Breast epithelium (tissue), 4 donors: ENCODE measurements around the gene BUB1. TPM values are rescaled to one million over a fixed set of nuclear protein-coding genes. Genes with fewer than 3 reads are reported as not detected.
"Not testable (repeated sequence)": the region's sequence is repeated elsewhere in the genome, so short reads cannot be mapped to it uniquely, and the experiment has no call there.

Experiments
- DNase-seq, 2 donors: peaks; one replicate each; pipeline ENCODE4 v3.0.0-alpha.2; 2019; ENCODE audit warnings: low spot score in 2 of 2
- H3K27ac ChIP-seq, 2 donors: fragments of 200-600 bp; sonication (generic) in 1 of 2; one replicate each; pipeline ENCODE4 v1.5.1; 2016 to 2019; ENCODE audit warnings: mild to moderate bottlenecking in 1 of 2
- H3K27me3 ChIP-seq, 2 donors: fragments of 200-600 bp; sonication (generic) in 1 of 2; one replicate each; pipeline versions ENCODE4 v1.5.1 to v1.6.0; 2017 to 2019; ENCODE audit warnings: control low read depth in 1 of 2, mild to moderate bottlenecking in 1 of 2
- H3K36me3 ChIP-seq: fragments of 200-600 bp; one replicate; pipeline ENCODE4 v1.5.1; 2019
- H3K4me1 ChIP-seq, 2 donors: fragments of 200-600 bp; sonication (generic); one replicate each; pipeline ENCODE4 v1.5.1; 2016 to 2019; ENCODE audit warnings: control low read depth in 1 of 2
- H3K4me3 ChIP-seq, 3 donors: fragments of 200-600 bp; sonication (generic); 1 replicate in 2 of 3; 2 replicates in 1 of 3; pipeline ENCODE4 v1.5.1; 2016 to 2019; ENCODE audit warnings: mild to moderate bottlenecking in 3 of 3, moderate library complexity in 2 of 3
- H3K9me3 ChIP-seq, 2 donors: fragments of 200-600 bp; sonication (generic) in 1 of 2; one replicate each; pipeline ENCODE4 v1.5.1; 2016 to 2019; ENCODE audit warnings: control low read depth in 1 of 2
- CTCF ChIP-seq, 3 donors: fragments of 450-650 bp; IDR thresholded peaks; one replicate each; pipeline ENCODE4 v1.5.1; 2016 to 2017; ENCODE audit warnings: antibody characterized with exemption in 3 of 3, mild to moderate bottlenecking in 3 of 3, moderate library complexity in 3 of 3
- POLR2A ChIP-seq: fragments of 450-650 bp; IDR thresholded peaks from one replicate; pipeline ENCODE4 v1.6.1; 2016; ENCODE audit warnings: antibody characterized with exemption, mild to moderate bottlenecking, moderate library complexity
- POLR2AphosphoS5 ChIP-seq, 3 donors: sonication (generic); formaldehyde crosslinking; IDR thresholded peaks; one replicate each; pipeline ENCODE4 v1.6.1; 2017; ENCODE audit warnings: antibody characterized with exemption in 3 of 3
- intact Hi-C: fragments of 100-400 bp; cut with DNase I; formaldehyde crosslinking; loops from one replicate; pipeline ENCODE4 v1.15.1; 2023; ENCODE audit warnings: low total_unique reads
- total RNA-seq, 3 donors: library from RNA; depleted of rRNA; stranded (reverse); fragments of >200 nt; gene quantifications; one replicate each; pipeline ENCODE4 v1.1.0, GENCODE V29; 2016

BUB1 gene
- total RNA-seq, 3 donors from 2014 or later = 0.66 to 2.5 (median 2.2) TPM

- H3K4me1 ChIP-seq = no peaks in the 10 kb centered on the region
- H3K36me3 ChIP-seq = no peaks in the 10 kb centered on the region
- TF ChIP-seq POLR2AphosphoS5 (IDR thresholded peaks at IDR 0.05) (no peak), POLR2A (no peak), CTCF (IDR thresholded peaks at IDR 0.05) (no peak)
- intact Hi-C loops = no loop called here
- no peaks in the 10 kb centered on the region for H3K9me3 ChIP-seq
- H3K27me3 ChIP-seq = no peaks in the 10 kb centered on the region
- no peak overlapping the region for H3K4me3 ChIP-seq
- no peak overlapping the region for H3K27ac ChIP-seq
- no peak for DNase-seq
Observed at GRCh38 chr2:110688594-110689091, 10.8 kb upstream of the BUB1 start.

GRCh38 chr2:110687775-110688484 lies 10.1 kb upstream of the BUB1 start:
- H3K4me1 ChIP-seq, H3K36me3 ChIP-seq, DNase-seq, H3K9me3 ChIP-seq, H3K27ac ChIP-seq, H3K4me3 ChIP-seq, intact Hi-C loops, H3K27me3 ChIP-seq: not testable (repeated sequence)

GRCh38 chr2:110682872-110683271 lies 5.0 kb upstream of the BUB1 start:
- no peak overlapping the region for H3K4me3 ChIP-seq
- no peaks in the 10 kb centered on the region for H3K4me1 ChIP-seq
- no peak overlapping the region for H3K27ac ChIP-seq
- no peak for TF ChIP-seq CTCF (IDR thresholded peaks at IDR 0.05)
- no peak for TF ChIP-seq POLR2A
- no peak for TF ChIP-seq POLR2AphosphoS5 (IDR thresholded peaks at IDR 0.05)
- no peak for DNase-seq
- no peaks in the 10 kb centered on the region for H3K36me3 ChIP-seq
- no peaks in the 10 kb centered on the region for H3K9me3 ChIP-seq
- intact Hi-C loops = no loop called here
- no peaks in the 10 kb centered on the region for H3K27me3 ChIP-seq

- intact Hi-C loops = no loop called here
- DNase-seq = no peak
- Histone ChIP-seq H3K36me3 (no peaks in the 10 kb centered on the region), H3K27ac (no peak overlapping the region), H3K9me3 (no peaks in the 10 kb centered on the region), H3K27me3 (no peaks in the 10 kb centered on the region), H3K4me3 (no peak overlapping the region), H3K4me1 (no peaks in the 10 kb centered on the region)
- TF ChIP-seq POLR2A (no peak), CTCF (IDR thresholded peaks at IDR 0.05) (no peak), POLR2AphosphoS5 (IDR thresholded peaks at IDR 0.05) (no peak)
Observed at GRCh38 chr2:110682267-110682666, 4.4 kb upstream of the BUB1 start.

- TF ChIP-seq POLR2A = no peak
- no peak for TF ChIP-seq POLR2AphosphoS5 (IDR thresholded peaks at IDR 0.05)
- no peak for TF ChIP-seq CTCF (IDR thresholded peaks at IDR 0.05)
- Histone ChIP-seq H3K4me3 (no peak overlapping the region), H3K27me3 (no peaks in the 10 kb centered on the region), H3K4me1 (no peaks in the 10 kb centered on the region), H3K9me3 (no peaks in the 10 kb centered on the region), H3K27ac (no peak overlapping the region), H3K36me3 (no peaks in the 10 kb centered on the region)
- intact Hi-C loops = no loop called here
- no peak for DNase-seq
Observed at GRCh38 chr2:110680709-110681108, 2.8 kb upstream of the BUB1 start.
